Glomerular visceral epithelial cell (primary cell): ENCODE measurements around the gene PTPRN2.

Experiments used
- DNase-seq: peaks from one replicate; pipeline ENCODE4 v3.0.0-alpha.2; 2016; ENCODE audit errors: extremely low spot score

PTPRN2 gene

GRCh38 chr7:158266817-158267741 lies 320.5 kb downstream of the PTPRN2 start:
- no peak for DNase-seq

GRCh38 chr7:158266426-158266816 lies 321.2 kb downstream of the PTPRN2 start:
- no peak for DNase-seq

GRCh38 chr7:158265743-158266080 lies 321.9 kb downstream of the PTPRN2 start:
- no peak for DNase-seq

- no peak for DNase-seq
These were observed 322.5 kb downstream of the PTPRN2 start for GRCh38 chr7:158264881-158265742.

GRCh38 chr7:158263964-158264748 lies 323.5 kb downstream of the PTPRN2 start:
- no peak for DNase-seq

GRCh38 chr7:158263110-158263963 lies 324.3 kb downstream of the PTPRN2 start:
- no peak for DNase-seq

GRCh38 chr7:158262284-158263109 lies 325.1 kb downstream of the PTPRN2 start:
- DNase-seq, result no peak

- no peak for DNase-seq
These were observed 326.0 kb downstream of the PTPRN2 start for GRCh38 chr7:158261362-158262235.

GRCh38 chr7:158260567-158261361 lies 326.9 kb downstream of the PTPRN2 start:
- no peak for DNase-seq

- no peak for DNase-seq
These were observed 327.8 kb downstream of the PTPRN2 start for GRCh38 chr7:158259671-158260418.

- DNase-seq, result no peak
These were observed 328.5 kb downstream of the PTPRN2 start for GRCh38 chr7:158259141-158259540.

- DNase-seq, result no peak
These were observed 329.1 kb downstream of the PTPRN2 start for GRCh38 chr7:158258411-158259130.

GRCh38 chr7:158257516-158258410 lies 329.9 kb downstream of the PTPRN2 start:
- no peak for DNase-seq

GRCh38 chr7:158257001-158257400 lies 330.6 kb downstream of the PTPRN2 start:
- DNase-seq, result no peak

- DNase-seq, result no peak
These were observed 331.4 kb downstream of the PTPRN2 start for GRCh38 chr7:158256091-158256816.
